Endodermal cell (in vitro differentiated cells): ENCODE measurements around the gene SLC12A8. TPM values are rescaled to one million over a fixed set of nuclear protein-coding genes. Genes with fewer than 3 reads are reported as not detected.

Experiments used
- DNase-seq: peaks from one replicate; pipeline ENCODE4 v3.0.0-alpha.2; 2017
- H3K27ac ChIP-seq: 2 replicates; pipeline ENCODE4 v1.5.1; 2013; ENCODE audit warnings: mild to moderate bottlenecking, low read depth, low read length, moderate library complexity
- H3K27me3 ChIP-seq: 2 replicates; pipeline ENCODE4 v1.6.1; 2013; ENCODE audit warnings: mild to moderate bottlenecking, low read length, moderate library complexity; ENCODE audit not compliant: insufficient read depth, control insufficient read depth, poor library complexity, severe bottlenecking
- H3K36me3 ChIP-seq: 2 replicates; pipeline ENCODE4 v1.7.0; 2013; ENCODE audit warnings: mild to moderate bottlenecking, low read length, moderate library complexity; ENCODE audit not compliant: control insufficient read depth, insufficient read depth
- H3K4me1 ChIP-seq: one replicate; pipeline ENCODE4 v1.7.0; 2013; ENCODE audit warnings: low read length; ENCODE audit not compliant: control insufficient read depth, insufficient read depth
- H3K4me3 ChIP-seq: 2 replicates; pipeline ENCODE4 v1.5.1; 2013; ENCODE audit warnings: mild to moderate bottlenecking, low read length, moderate library complexity
- H3K9ac ChIP-seq: 2 replicates; pipeline ENCODE4 v1.6.1; 2013; ENCODE audit warnings: mild to moderate bottlenecking, low read length, moderate library complexity; ENCODE audit not compliant: poor library complexity, severe bottlenecking; ENCODE audit errors: extremely low read depth
- H3K9me3 ChIP-seq: 2 replicates; pipeline ENCODE4 v1.6.1; 2013; ENCODE audit warnings: mild to moderate bottlenecking, low read length, moderate library complexity; ENCODE audit not compliant: control insufficient read depth
- H3K27ac Mint-ChIP-seq: 2 replicates; pipeline ENCODE4 v1.8.0; 2020; ENCODE audit warnings: mixed read lengths
- H3K27me3 Mint-ChIP-seq: 2 replicates; pipeline ENCODE4 v1.8.0; 2021; ENCODE audit warnings: mild to moderate bottlenecking, mixed read lengths; ENCODE audit not compliant: insufficient read depth
- H3K36me3 Mint-ChIP-seq: 2 replicates; pipeline ENCODE4 v1.8.0; 2020; ENCODE audit warnings: low read depth, mixed read lengths
- H3K4me1 Mint-ChIP-seq: 2 replicates; pipeline ENCODE4 v1.8.0; 2020; ENCODE audit warnings: mixed read lengths
- H3K4me3 Mint-ChIP-seq: 2 replicates; pipeline ENCODE4 v1.8.0; 2020; ENCODE audit warnings: mild to moderate bottlenecking, moderate library complexity, mixed read lengths
- H3K9me3 Mint-ChIP-seq: 2 replicates; pipeline ENCODE4 v1.8.0; 2020; ENCODE audit warnings: mild to moderate bottlenecking, mixed read lengths
- WGBS, 2 experiments: methylation state at CpG; one replicate each; pipeline versions ENCODE4 v1.1.5 to v1.1.7; 2013; ENCODE audit warnings: missing lambda C conversion rate in 2 of 2, mixed read lengths in 1 of 2; ENCODE audit not compliant: insufficient coverage in 1 of 2, insufficient read length in 1 of 2; 5-methylcytosine and 5-hydroxymethylcytosine counted together
- total RNA-seq, 2 donors: library from RNA; stranded (reverse); fragmentation: NEBNext Ultra II Directional in 1 of 2; extraction: Animal tissue kit (Norgen Biotek cat#: 25700) in 1 of 2; gene quantifications; 2 replicates in 1 of 2; 3 replicates in 1 of 2; pipeline ENCODE4 v1.2.1, GENCODE V29; 2021
- TF ChIP-seq, protein P1 (sequence below): fragments of 200-600 bp; sonication (generic); conservative IDR thresholded peaks from 2 replicates; pipeline ENCODE4 v1.5.0; 2021; ENCODE audit warnings: antibody characterized with exemption, mild to moderate bottlenecking

The SLC12A8 gene
- total RNA-seq, 2 donors from 2014 or later: 17.3 to 18.6 TPM

DNA sequence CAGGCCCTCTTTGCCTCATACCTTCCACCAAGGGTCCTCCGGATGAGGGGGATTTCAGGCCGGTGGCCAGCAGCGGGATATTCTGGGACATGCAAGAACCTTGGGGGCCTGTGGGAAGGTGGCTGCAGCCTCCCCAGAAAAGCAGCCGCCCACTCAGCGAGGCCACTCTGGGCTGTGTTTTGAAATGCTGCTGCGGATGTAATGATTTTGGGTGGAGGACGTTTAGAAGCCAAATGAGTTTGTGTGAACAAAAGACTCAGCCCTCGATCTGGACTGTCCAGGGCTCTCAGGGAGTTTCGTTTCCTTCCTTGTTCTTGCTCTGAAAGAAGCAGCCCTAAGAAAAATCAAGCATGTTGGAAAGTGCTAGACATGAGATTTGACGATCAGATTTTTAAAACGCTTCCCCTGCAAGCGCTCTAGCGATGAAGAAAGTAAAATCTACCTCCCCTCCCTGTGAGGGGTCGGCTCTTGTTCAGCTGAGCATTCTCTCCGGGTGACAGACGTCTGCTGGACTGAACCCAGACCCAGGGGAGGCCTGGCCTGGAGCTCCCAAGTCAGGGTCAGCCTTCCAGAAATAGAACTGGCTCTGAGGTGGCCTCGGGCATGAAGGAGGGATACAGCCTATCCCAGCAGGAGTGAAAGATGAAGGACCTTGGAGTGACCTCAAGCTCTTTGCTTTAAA is 169.7 kb downstream of the SLC12A8 start:
- H3K36me3 ChIP-seq: peaks cover 6% of the 10 kb centered on the region
- H3K4me3 Mint-ChIP-seq: no peak overlapping the region
- H3K27me3 ChIP-seq: no peaks in the 10 kb centered on the region
- H3K9me3 ChIP-seq: no peaks in the 10 kb centered on the region
- peaks cover 36% of the 10 kb centered on the region for H3K4me1 Mint-ChIP-seq
- no peaks in the 10 kb centered on the region for H3K9me3 Mint-ChIP-seq
- H3K4me1 ChIP-seq: peaks cover 34% of the 10 kb centered on the region
- WGBS, 2 experiments: 59 to 85% methylated on average over 14 to 17 of the region's 17 CpGs
- no peaks in the 10 kb centered on the region for H3K27me3 Mint-ChIP-seq
- peaks cover 11% of the 10 kb centered on the region for H3K36me3 Mint-ChIP-seq
- no peak overlapping the region for H3K9ac ChIP-seq
- peak; percentile 47 for DNase-seq
- no peak overlapping the region for H3K4me3 ChIP-seq
- peak overlapping the region; percentile 74 for H3K27ac Mint-ChIP-seq
- H3K27ac ChIP-seq: peak overlapping the region; percentile 69
- TF ChIP-seq, protein P1, sequence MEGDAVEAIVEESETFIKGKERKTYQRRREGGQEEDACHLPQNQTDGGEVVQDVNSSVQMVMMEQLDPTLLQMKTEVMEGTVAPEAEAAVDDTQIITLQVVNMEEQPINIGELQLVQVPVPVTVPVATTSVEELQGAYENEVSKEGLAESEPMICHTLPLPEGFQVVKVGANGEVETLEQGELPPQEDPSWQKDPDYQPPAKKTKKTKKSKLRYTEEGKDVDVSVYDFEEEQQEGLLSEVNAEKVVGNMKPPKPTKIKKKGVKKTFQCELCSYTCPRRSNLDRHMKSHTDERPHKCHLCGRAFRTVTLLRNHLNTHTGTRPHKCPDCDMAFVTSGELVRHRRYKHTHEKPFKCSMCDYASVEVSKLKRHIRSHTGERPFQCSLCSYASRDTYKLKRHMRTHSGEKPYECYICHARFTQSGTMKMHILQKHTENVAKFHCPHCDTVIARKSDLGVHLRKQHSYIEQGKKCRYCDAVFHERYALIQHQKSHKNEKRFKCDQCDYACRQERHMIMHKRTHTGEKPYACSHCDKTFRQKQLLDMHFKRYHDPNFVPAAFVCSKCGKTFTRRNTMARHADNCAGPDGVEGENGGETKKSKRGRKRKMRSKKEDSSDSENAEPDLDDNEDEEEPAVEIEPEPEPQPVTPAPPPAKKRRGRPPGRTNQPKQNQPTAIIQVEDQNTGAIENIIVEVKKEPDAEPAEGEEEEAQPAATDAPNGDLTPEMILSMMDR: no peak

DNA sequence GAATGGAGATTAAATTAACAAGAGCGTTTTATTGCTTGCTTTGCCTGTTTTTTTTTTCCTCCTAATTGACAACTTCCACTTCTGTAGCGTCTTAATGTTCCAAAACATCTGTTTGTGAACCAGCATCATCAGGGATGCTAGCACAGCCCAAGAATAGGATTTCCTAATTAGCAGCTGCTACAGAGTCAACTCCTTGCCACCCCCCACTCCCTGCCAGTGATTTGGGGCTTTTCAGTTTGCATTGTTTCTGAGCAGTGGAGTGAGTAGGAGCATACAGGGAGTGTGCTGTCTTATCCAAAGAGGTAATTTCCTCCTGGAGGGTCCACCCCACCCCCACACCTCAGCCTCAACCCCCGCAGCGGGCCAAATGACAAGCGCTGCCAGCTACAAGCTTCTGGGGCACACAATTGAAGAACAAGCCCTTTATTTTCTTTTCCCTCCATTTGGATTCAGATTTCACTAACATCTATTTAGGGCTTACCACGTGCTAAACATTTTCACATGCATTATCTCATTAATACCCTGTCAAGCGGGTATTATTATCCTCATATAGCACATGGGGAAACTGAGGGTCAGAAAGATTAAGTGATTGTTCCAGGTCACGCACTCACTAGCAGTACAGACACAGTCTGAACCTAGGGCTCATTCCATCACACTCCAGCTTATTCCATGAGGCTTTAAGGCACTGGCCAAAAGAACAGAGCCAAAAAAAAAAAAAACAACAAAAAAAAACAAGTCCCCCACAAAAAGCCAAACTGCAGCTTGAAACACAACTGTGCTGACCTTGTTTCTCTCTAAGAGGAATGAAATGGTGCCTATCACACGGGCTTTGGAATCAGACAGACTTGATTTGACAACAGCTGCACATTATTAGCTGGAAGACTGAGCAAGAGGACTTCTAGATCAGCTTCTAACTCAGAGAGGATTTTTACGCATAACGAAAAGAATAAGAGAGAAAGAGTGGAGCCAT is 173.1 kb downstream of the SLC12A8 start:
- 43 to 45% methylated on average over 9 to 11 of the region's 11 CpGs for WGBS, 2 experiments
- Histone ChIP-seq H3K4me1 (peaks cover 37% of the 10 kb centered on the region), H3K4me3 (peak overlapping the region; percentile 64), H3K36me3 (peaks cover 9% of the 10 kb centered on the region), H3K9me3 (peaks cover 23% of the 10 kb centered on the region), H3K27ac (no peak overlapping the region), H3K27me3 (no peaks in the 10 kb centered on the region), H3K9ac (no peak overlapping the region)
- Mint-ChIP-seq H3K27me3 (no peaks in the 10 kb centered on the region), H3K4me1 (peaks cover 40% of the 10 kb centered on the region), H3K9me3 (peaks cover 12% of the 10 kb centered on the region), H3K27ac (peak overlapping the region; percentile 2), H3K36me3 (peaks cover 17% of the 10 kb centered on the region), H3K4me3 (no peak overlapping the region)
- DNase-seq: peak; percentile 73
- TF ChIP-seq, protein P1: no peak

DNA sequence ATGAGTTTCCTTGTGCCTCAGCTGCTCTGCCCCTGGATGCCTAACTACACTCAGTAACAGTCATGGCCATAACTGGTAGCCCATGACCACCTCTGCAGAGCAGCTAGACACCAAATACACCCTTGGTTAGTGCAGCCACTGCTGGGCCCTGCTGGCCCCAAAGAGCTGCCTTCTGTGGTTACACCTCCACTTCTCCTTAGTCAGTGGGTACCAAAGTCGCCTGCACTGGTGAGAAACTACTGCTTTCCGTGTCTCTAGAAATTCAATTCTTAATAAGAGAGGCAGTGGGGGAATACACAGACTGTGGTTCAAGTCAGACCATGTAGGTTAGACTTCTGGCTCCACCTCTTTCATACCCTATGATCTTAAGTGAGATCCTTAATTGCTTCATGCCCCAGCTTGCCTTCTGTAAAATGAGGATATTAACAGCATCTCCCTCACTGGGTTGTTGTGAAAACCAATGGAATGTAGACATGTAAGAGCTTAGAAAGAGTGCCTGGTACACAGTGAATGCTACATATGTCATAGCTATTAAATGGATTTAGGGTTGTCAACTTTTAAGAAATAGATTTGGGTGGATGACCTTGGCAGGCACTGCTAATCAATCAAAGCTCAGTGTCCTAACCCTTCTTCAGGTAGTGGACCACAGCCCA is 174.9 kb downstream of the SLC12A8 start:
- peaks cover 24% of the 10 kb centered on the region for H3K4me1 ChIP-seq
- peaks cover 25% of the 10 kb centered on the region for H3K9me3 ChIP-seq
- Mint-ChIP-seq H3K36me3 (peaks cover 12% of the 10 kb centered on the region), H3K4me1 (peaks cover 36% of the 10 kb centered on the region), H3K27me3 (no peaks in the 10 kb centered on the region), H3K27ac (no peak overlapping the region), H3K4me3 (no peak overlapping the region), H3K9me3 (peaks cover 12% of the 10 kb centered on the region)
- TF ChIP-seq, protein P1: no peak
- WGBS, 2 experiments: 96 to 100% methylated on average over 1 to 2 of the region's 2 CpGs
- H3K27ac ChIP-seq: no peak overlapping the region
- no peak overlapping the region for H3K4me3 ChIP-seq
- H3K36me3 ChIP-seq: peaks cover 9% of the 10 kb centered on the region
- no peak for DNase-seq
- H3K27me3 ChIP-seq: no peaks in the 10 kb centered on the region
- H3K9ac ChIP-seq: no peak overlapping the region
